Neuronal stem cell (in vitro differentiated cells): ENCODE results near the gene DOK4.

Experiments used
- DNase-seq: peaks from one replicate; pipeline ENCODE4 v3.0.0-alpha.2; 2013; ENCODE audit warnings: low spot score
- H2AFZ ChIP-seq: one replicate; pipeline ENCODE4 v1.6.1; 2013; ENCODE audit warnings: mild to moderate bottlenecking, low read length, inconsistent platforms
- H2AK5ac ChIP-seq: 2 replicates; pipeline ENCODE4 v1.6.1; 2013; ENCODE audit warnings: low read depth, mild to moderate bottlenecking, inconsistent platforms, low read length, moderate library complexity, mixed read lengths
- H2BK120ac ChIP-seq: 2 replicates; pipeline ENCODE4 v1.6.1; 2013; ENCODE audit warnings: low read depth, mild to moderate bottlenecking, inconsistent platforms, low read length, moderate library complexity, mixed read lengths
- H2BK12ac ChIP-seq: one replicate; pipeline ENCODE4 v1.6.1; 2013; ENCODE audit warnings: low read length, inconsistent platforms
- H2BK15ac ChIP-seq: 2 replicates; pipeline ENCODE4 v1.6.1; 2013; ENCODE audit warnings: mild to moderate bottlenecking, low read length, inconsistent platforms, mixed read lengths
- H2BK5ac ChIP-seq: one replicate; pipeline ENCODE4 v1.6.1; 2013; ENCODE audit warnings: inconsistent platforms, mild to moderate bottlenecking, low read length, moderate library complexity
- H3K14ac ChIP-seq: one replicate; pipeline ENCODE4 v1.6.1; 2013; ENCODE audit warnings: low read length, inconsistent platforms
- H3K18ac ChIP-seq: 2 replicates; pipeline ENCODE4 v1.6.1; 2013; ENCODE audit warnings: low read length, inconsistent platforms
- H3K23ac ChIP-seq: 2 replicates; pipeline ENCODE4 v1.6.1; 2013; ENCODE audit warnings: low read depth, mild to moderate bottlenecking, mixed read lengths, low read length, inconsistent platforms; ENCODE audit not compliant: poor library complexity
- H3K27ac ChIP-seq: replicated peaks from 3 replicates; pipeline ENCODE4 v1.5.1; 2013; ENCODE audit warnings: low read length, inconsistent platforms
- H3K27me3 ChIP-seq, 3 experiments: 2 replicates each; pipeline ENCODE4 v1.6.1; 2013; ENCODE audit warnings: low read length in 3 of 3, mild to moderate bottlenecking in 2 of 3, inconsistent platforms in 1 of 3, low read depth in 1 of 3, mixed read lengths in 1 of 3, moderate library complexity in 1 of 3; ENCODE audit not compliant: control insufficient read depth in 3 of 3, insufficient read depth in 3 of 3
- H3K36me3 ChIP-seq, 2 donors: replicated peaks in 1 of 2; 2 replicates each; pipeline ENCODE4 v1.6.1; 2013; ENCODE audit warnings: low read length in 2 of 2; ENCODE audit not compliant: control insufficient read depth in 2 of 2, insufficient read depth in 2 of 2
- H3K4ac ChIP-seq: 2 replicates; pipeline ENCODE4 v1.6.1; 2013; ENCODE audit warnings: inconsistent platforms, mild to moderate bottlenecking, low read length, moderate library complexity
- H3K4me1 ChIP-seq, 2 donors: 1 replicate in 1 of 2; 2 replicates in 1 of 2; pipeline ENCODE4 v1.6.1; 2013; ENCODE audit warnings: low read length in 2 of 2, low read depth in 1 of 2; ENCODE audit not compliant: control insufficient read depth in 2 of 2, insufficient read depth in 1 of 2
- H3K4me2 ChIP-seq: one replicate; pipeline ENCODE4 v1.6.1; 2013; ENCODE audit warnings: mild to moderate bottlenecking, low read length, inconsistent platforms; ENCODE audit not compliant: insufficient read depth, poor library complexity, severe bottlenecking
- H3K4me3 ChIP-seq, 2 donors: 2 replicates each; pipeline ENCODE4 v1.5.1; 2013; ENCODE audit warnings: low read length in 2 of 2, mild to moderate bottlenecking in 2 of 2, inconsistent platforms in 1 of 2, moderate library complexity in 1 of 2
- H3K79me1 ChIP-seq: one replicate; pipeline ENCODE4 v1.6.1; 2013; ENCODE audit warnings: low read depth, mild to moderate bottlenecking, inconsistent platforms, low read length, moderate library complexity
- H3K9ac ChIP-seq: one replicate; pipeline ENCODE4 v1.6.1; 2013; ENCODE audit warnings: mild to moderate bottlenecking, low read depth, low read length, inconsistent platforms; ENCODE audit not compliant: poor library complexity
- H3K9me3 ChIP-seq, 2 donors: replicated peaks in 1 of 2; 2 replicates each; pipeline versions ENCODE3 to v1.6.1; 2013; ENCODE audit warnings: low read length in 2 of 2, mild to moderate bottlenecking in 2 of 2, inconsistent platforms in 1 of 2, low read depth in 1 of 2, mixed read lengths in 1 of 2, moderate library complexity in 1 of 2; ENCODE audit not compliant: control insufficient read depth in 2 of 2, insufficient read depth in 1 of 2
- H4K8ac ChIP-seq: one replicate; pipeline ENCODE4 v1.6.1; 2013; ENCODE audit warnings: low read depth, mild to moderate bottlenecking, inconsistent platforms, low read length, moderate library complexity
- H4K91ac ChIP-seq: one replicate; pipeline ENCODE4 v1.6.1; 2013; ENCODE audit warnings: low read length, low read depth, mild to moderate bottlenecking, inconsistent platforms; ENCODE audit not compliant: poor library complexity
- WGBS, 2 donors: extraction: QIAGEN DNeasy Blood & Tissue Kit; methylation state at CpG; one replicate each; pipeline ENCODE4 v1.1.7; 2013; ENCODE audit warnings: missing lambda C conversion rate in 2 of 2, mixed read lengths in 1 of 2; ENCODE audit not compliant: insufficient read length in 2 of 2, insufficient replicate concordance in 1 of 2; ENCODE audit errors: extremely low coverage in 2 of 2; 5-methylcytosine and 5-hydroxymethylcytosine counted together

Gene DOK4

DNA sequence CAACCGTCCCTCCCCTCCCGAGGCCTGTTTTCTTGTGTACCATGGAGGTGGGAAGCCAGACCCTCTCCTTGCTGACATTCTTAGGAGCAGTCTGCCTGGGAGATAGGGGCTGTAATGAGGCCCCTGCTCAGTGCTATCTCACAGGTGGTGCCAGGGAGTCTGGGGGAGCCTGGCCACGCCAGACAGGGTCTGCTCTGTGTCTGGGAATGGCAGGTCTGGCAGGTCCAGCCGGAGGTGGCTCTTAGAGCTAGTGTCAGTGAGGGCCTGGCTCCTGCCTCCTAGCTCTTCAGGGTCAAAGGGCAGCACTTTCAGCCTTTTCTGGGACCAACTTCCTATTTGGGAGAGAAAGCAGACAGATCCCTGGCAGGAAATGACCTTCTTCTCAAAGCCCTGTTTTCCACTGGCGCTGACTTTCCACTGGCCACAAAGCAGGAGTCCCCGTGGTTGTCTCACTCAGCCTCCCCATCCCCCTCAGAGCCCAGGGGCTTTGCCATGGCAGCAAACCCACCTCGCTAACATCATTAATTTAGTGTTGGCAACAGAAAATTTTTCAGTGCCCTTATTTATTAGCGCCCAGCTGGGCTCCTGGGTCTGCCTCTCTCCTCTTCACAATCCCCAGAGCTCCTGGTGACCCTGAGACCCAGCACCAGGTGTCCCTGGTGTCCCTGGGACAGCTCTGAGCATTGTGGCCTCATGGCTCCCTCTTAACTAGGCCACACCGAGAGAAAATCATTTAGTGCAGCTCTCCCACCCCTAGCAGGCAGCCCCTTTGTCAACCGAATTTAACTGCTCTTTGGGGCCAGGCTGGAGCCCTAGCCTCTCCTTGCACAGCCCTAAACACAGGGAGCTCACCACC lies 24.0 kb upstream of the DOK4 start:
- H2AFZ ChIP-seq, result peak overlapping the region; percentile 84
- H3K4me1 ChIP-seq, result peaks cover 4 to 22% of the 10 kb centered on the region in 2 donors
- H2BK12ac ChIP-seq, result no peak overlapping the region
- H3K27ac ChIP-seq, result no peak overlapping the region
- H2BK5ac ChIP-seq, result no peak overlapping the region
- no peak overlapping the region for H4K8ac ChIP-seq
- no peak overlapping the region for H3K4me2 ChIP-seq
- no peaks in the 10 kb centered on the region for H3K9me3 ChIP-seq
- H3K4ac ChIP-seq, result no peak overlapping the region
- no peak for DNase-seq
- H3K27me3 ChIP-seq, result peaks cover 0 to 12% (median 0%) of the 10 kb centered on the region in 3 experiments
- H2BK15ac ChIP-seq, result no peak overlapping the region
- no peak overlapping the region for H3K23ac ChIP-seq
- H2AK5ac ChIP-seq, result peak overlapping the region; percentile 58
- no peak overlapping the region for H3K4me3 ChIP-seq
- WGBS, 2 donors, result no CpG with 5 or more reads among the region's 10 CpGs
- H4K91ac ChIP-seq, result no peak overlapping the region
- H2BK120ac ChIP-seq, result no peak overlapping the region
- peaks cover 4 to 5% of the 10 kb centered on the region in 2 donors for H3K36me3 ChIP-seq
- H3K18ac ChIP-seq, result peak overlapping the region; percentile 72
- H3K79me1 ChIP-seq, result no peaks in the 10 kb centered on the region
- H3K9ac ChIP-seq, result peak overlapping the region; percentile 9
- no peak overlapping the region for H3K14ac ChIP-seq

DNA sequence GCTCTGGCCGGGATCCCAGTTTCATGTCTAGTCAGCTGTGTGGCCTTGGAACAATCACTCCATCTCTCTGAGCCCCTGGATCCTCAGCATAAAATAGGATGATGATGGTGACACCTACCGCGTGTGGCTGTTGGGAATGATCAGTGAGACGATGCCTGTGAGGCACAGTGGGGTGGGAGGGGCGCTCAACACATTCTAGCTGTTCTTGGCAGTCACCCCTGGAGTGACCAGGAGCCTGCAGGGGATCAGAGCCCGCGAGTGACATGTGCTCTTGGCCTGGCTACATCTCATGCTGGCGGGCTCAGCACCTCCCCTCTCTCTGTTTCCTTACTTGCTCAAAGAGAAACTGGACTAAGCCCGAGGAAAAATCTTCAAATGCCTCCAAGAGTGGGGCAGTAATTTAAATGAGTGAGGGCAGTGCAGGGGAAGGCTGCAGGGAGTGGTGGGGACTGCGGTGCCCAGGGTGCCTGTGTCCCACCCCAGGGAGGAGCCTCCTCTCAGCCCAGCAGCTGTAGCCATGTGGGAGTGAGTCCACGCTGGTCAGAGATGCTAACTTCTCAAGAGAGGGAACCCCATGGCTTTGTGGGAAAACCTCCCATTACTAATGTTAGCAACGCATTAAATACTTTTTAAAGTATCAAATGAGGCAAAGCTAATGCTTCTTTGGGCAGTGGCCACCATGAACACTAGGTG lies 23.1 kb upstream of the DOK4 start:
- Histone ChIP-seq H2BK15ac (no peak overlapping the region), H2BK5ac (no peak overlapping the region), H3K79me1 (no peaks in the 10 kb centered on the region), H3K36me3 (peaks cover 4 to 5% of the 10 kb centered on the region in 2 donors), H4K91ac (no peak overlapping the region), H3K9me3 (no peaks in the 10 kb centered on the region), H3K27me3 (peaks cover 0 to 18% (median 0%) of the 10 kb centered on the region in 3 experiments), H4K8ac (no peak overlapping the region), H2AFZ (peak overlapping the region; percentile 84), H2BK12ac (no peak overlapping the region), H2BK120ac (no peak overlapping the region), H3K4me2 (no peak overlapping the region), H2AK5ac (no peak overlapping the region), H3K27ac (no peak overlapping the region), H3K4me1 (peaks cover 4 to 20% of the 10 kb centered on the region in 2 donors), H3K4ac (no peak overlapping the region), H3K18ac (no peak overlapping the region), H3K23ac (no peak overlapping the region), H3K4me3 (no peak overlapping the region), H3K14ac (no peak overlapping the region), H3K9ac (no peak overlapping the region)
- WGBS, 2 donors, result no CpG with 5 or more reads among the region's 12 CpGs
- no peak for DNase-seq

DNA sequence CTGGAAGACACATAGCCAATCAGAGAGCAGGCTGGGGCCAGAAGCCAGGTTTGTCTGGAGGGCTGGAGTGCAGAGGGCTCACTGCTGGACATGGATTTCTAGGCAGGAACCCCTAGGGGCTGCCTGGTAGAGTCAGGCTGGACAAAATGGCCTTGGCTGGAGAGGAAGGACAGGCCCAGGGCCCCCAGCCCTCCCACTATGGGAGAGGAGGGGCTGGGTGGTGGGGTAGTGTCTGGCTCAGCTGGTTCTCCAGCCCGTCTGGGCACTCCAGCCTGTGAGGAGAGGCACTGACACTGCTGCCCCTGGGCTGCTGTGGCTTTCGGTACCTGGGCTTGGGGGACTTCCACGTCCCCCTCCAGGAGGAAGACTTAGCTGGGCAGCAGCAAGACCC lies 21.7 kb upstream of the DOK4 start:
- peak overlapping the region; percentile 72 for H2AFZ ChIP-seq
- no peak for DNase-seq
- peak overlapping the region; percentile 27 for H4K8ac ChIP-seq
- no CpG with 5 or more reads among the region's 3 CpGs for WGBS, 2 donors
- H3K4ac ChIP-seq, result no peak overlapping the region
- no peak overlapping the region for H3K4me2 ChIP-seq
- peaks cover 0 to 32% (median 0%) of the 10 kb centered on the region in 3 experiments for H3K27me3 ChIP-seq
- H3K9ac ChIP-seq, result no peak overlapping the region
- no peak overlapping the region for H3K4me3 ChIP-seq
- peak overlapping the region; percentile 96 for H2AK5ac ChIP-seq
- no peak overlapping the region for H2BK12ac ChIP-seq
- peak overlapping the region; percentile 87 for H3K18ac ChIP-seq
- no peaks in the 10 kb centered on the region for H3K9me3 ChIP-seq
- H4K91ac ChIP-seq, result no peak overlapping the region
- no peaks in the 10 kb centered on the region for H3K79me1 ChIP-seq
- peak overlapping the region; percentile 87 for H2BK15ac ChIP-seq
- H2BK5ac ChIP-seq, result peak overlapping the region; percentile 92
- no peak overlapping the region for H3K23ac ChIP-seq
- peaks cover 6 to 20% of the 10 kb centered on the region in 2 donors for H3K4me1 ChIP-seq
- H2BK120ac ChIP-seq, result peak overlapping the region; percentile 9
- H3K14ac ChIP-seq, result peak overlapping the region; percentile 49
- peaks cover 2 to 4% of the 10 kb centered on the region in 2 donors for H3K36me3 ChIP-seq
- H3K27ac ChIP-seq, result no peak overlapping the region
